ENCODE measurements around the gene MAP2K4. TPM values are rescaled to one million over a fixed set of nuclear protein-coding genes. Genes with fewer than 3 reads are reported as not detected.
"Not testable (repeated sequence)": the region's sequence is repeated elsewhere in the genome, so short reads cannot be mapped to it uniquely, and the experiment has no call there.

MAP2K4 gene
- 34.4 TPM for total RNA-seq

GRCh38 chr17:12020642-12021622 lies at the start of gene MAP2K4:
Gene MAP2K4 (plus strand): TSS chr17:12020877. CDS start chr17:12020887, 10 bp downstream.
- intact Hi-C loops (cut with DNase I), result no loop called here
- Histone ChIP-seq H3K27me3 (no peaks in the 10 kb centered on the region), H3K4me3 (peak within 1 kb of the TSS; percentile 65 to 97), H3K36me3 (no peaks in the 10 kb centered on the region), H3K9me3 (no peaks in the 10 kb centered on the region), H3K27ac (peak within 1 kb of the TSS; percentile 87), H3K4me1 (peaks cover 32% of the 10 kb centered on the region)
- TF ChIP-seq POLR2A (IDR thresholded peaks at IDR 0.05) (peak in 1 of 2 donors; percentile 84), CTCF (IDR thresholded peaks at IDR 0.05) (no peak), POLR2AphosphoS5 (IDR thresholded peaks at IDR 0.05; ENCODE audit: insufficient read depth in 1 of 2, low read depth in 1 of 2) (peak; percentile 34 to 68)
- peak in 1 of 2 donors; percentile 89 for DNase-seq (ENCODE audit: extremely low spot score in 2 of 2)

- H3K36me3 ChIP-seq; H3K27ac ChIP-seq; DNase-seq (ENCODE audit: extremely low spot score in 2 of 2); H3K9me3 ChIP-seq; H3K4me3 ChIP-seq; intact Hi-C loops (cut with DNase I); H3K27me3 ChIP-seq: not testable (repeated sequence)
- peaks cover 29% of the 10 kb centered on the region for H3K4me1 ChIP-seq
Observed at GRCh38 chr17:11972741-11973140, 47.9 kb upstream of the MAP2K4 start.

GRCh38 chr17:11979795-11980194 lies 40.9 kb upstream of the MAP2K4 start:
- no peak for DNase-seq (ENCODE audit: extremely low spot score in 2 of 2)
- no peak for TF ChIP-seq CTCF (IDR thresholded peaks at IDR 0.05)
- TF ChIP-seq POLR2A (IDR thresholded peaks at IDR 0.05), result no peak
- no peak for TF ChIP-seq POLR2AphosphoS5 (IDR thresholded peaks at IDR 0.05; ENCODE audit: insufficient read depth in 1 of 2, low read depth in 1 of 2)
- intact Hi-C loops (cut with DNase I), result no loop called here
- Histone ChIP-seq H3K27ac (no peak overlapping the region), H3K27me3 (no peaks in the 10 kb centered on the region), H3K4me1 (peaks cover 16% of the 10 kb centered on the region), H3K36me3 (peaks cover 0 to 23% of the 10 kb centered on the region in 2 donors), H3K4me3 (no peak overlapping the region), H3K9me3 (no peaks in the 10 kb centered on the region)

GRCh38 chr17:11980813-11981212 lies 39.9 kb upstream of the MAP2K4 start:
- peaks cover 0 to 23% of the 10 kb centered on the region in 2 donors for H3K36me3 ChIP-seq

GRCh38 chr17:11981862-11982261 lies 38.8 kb upstream of the MAP2K4 start:
- H3K36me3 ChIP-seq, result peaks cover 0 to 23% of the 10 kb centered on the region in 2 donors
- peaks cover 23% of the 10 kb centered on the region for H3K4me1 ChIP-seq
- intact Hi-C loops (cut with DNase I), result no loop called here
- no peak overlapping the region for H3K27ac ChIP-seq
- DNase-seq (ENCODE audit: extremely low spot score in 2 of 2), result no peak
- TF ChIP-seq CTCF (IDR thresholded peaks at IDR 0.05) (no peak), POLR2AphosphoS5 (IDR thresholded peaks at IDR 0.05; ENCODE audit: insufficient read depth in 1 of 2, low read depth in 1 of 2) (no peak), POLR2A (IDR thresholded peaks at IDR 0.05) (no peak)
- H3K9me3 ChIP-seq, result no peaks in the 10 kb centered on the region
- H3K27me3 ChIP-seq, result no peaks in the 10 kb centered on the region
- no peak overlapping the region for H3K4me3 ChIP-seq

More at GRCh38 chr17:11980813-11981212, 39.9 kb upstream of the MAP2K4 start:
- no peak for TF ChIP-seq POLR2AphosphoS5 (IDR thresholded peaks at IDR 0.05; ENCODE audit: insufficient read depth in 1 of 2, low read depth in 1 of 2)
- TF ChIP-seq POLR2A (IDR thresholded peaks at IDR 0.05), result no peak
- no peak for TF ChIP-seq CTCF (IDR thresholded peaks at IDR 0.05)
- Histone ChIP-seq H3K9me3 (no peaks in the 10 kb centered on the region), H3K4me3 (no peak overlapping the region), H3K4me1 (peaks cover 16% of the 10 kb centered on the region), H3K27ac (no peak overlapping the region), H3K27me3 (no peaks in the 10 kb centered on the region)
- DNase-seq (ENCODE audit: extremely low spot score in 2 of 2), result no peak
- intact Hi-C loops (cut with DNase I), result no loop called here
